H1 (cell line): ENCODE data around the gene CTPS2. TPM values are rescaled to one million over a fixed set of nuclear protein-coding genes. Genes with fewer than 3 reads are reported as not detected.

Source experiments
- RFX5 ChIP-seq: IDR thresholded peaks from 2 replicates; pipeline ENCODE4 v1.6.1; 2011; ENCODE audit warnings: low read depth, low read length, improper control_type of control experiment, borderline replicate concordance
- polyA plus RNA-seq, 7 experiments: library from polyadenylated mRNA; depleted of rRNA in 3 of 7; stranded (reverse) in 5 of 7; unstranded in 2 of 7; fragments of >200 nt in 5 of 7; fragments of 200-250 nt in 2 of 7; gene quantifications; 1 replicate in 5 of 7; 2 replicates in 1 of 7; 4 replicates in 1 of 7; pipeline versions ENCODE4 v1.2.1 to v1.2.3, GENCODE V29; 2011 to 2013; ENCODE audit warnings: missing spikeins in 2 of 7, mixed read lengths in 2 of 7
- total RNA-seq: library from RNA; stranded (reverse); fragmentation: NEBNext Ultra II Directional; extraction: Animal tissue kit (Norgen Biotek cat#: 25700); gene quantifications from 2 replicates; pipeline ENCODE4 v1.2.1, GENCODE V29; 2021

CTPS2 gene
- total and polyA plus RNA-seq, 2 of the 8 experiments (the other 6 are each of a cell fraction or from before 2014, with no cell fraction given): 17.1 to 34.0 TPM

DNA sequence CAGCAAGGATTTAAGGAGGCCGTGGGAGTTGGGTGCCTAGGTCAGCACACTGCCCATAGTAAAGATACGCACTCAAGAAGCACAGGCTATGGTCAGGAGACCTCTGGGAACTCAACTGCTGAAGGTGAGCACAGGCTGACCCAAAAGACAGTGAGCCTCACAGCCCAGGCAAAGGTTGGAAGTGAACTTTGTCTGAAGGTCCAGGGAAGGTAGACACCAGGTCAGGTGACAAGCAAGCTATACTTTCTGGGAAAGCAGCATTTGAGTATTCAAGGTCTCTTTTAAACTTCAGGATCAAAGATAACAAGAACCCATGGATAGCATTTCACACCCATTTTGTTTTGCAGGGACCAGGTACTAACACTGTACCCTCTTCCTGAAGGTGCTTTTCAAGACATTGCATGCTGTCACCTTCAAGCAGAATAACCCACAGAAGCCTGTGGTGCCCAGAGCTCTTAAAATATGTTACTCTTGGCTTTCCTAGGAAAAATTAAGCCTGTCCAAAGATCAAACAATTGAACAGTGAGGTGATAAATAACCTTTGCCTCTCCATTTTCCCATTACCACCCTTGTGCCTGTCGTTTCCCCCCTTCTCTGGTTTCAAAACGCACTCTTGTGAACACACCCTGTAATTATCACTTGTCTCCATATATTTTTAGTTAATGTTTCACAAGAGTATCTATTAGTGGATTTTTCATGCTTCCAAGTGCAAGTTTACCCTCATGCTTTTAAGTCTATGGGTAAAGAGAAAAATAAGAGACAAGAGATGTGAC, 65.9 kb downstream of the CTPS2 start (continued):
- TF ChIP-seq RFX5: no peak
